OCI-LY3 (cell line): Measurements from ENCODE around the gene RGL1.

Source experiments
- CTCF ChIP-seq: fragments of 200-600, 300-600 bp; sonication (generic); IDR thresholded peaks from 2 replicates; pipeline ENCODE4 v1.5.1; 2014; ENCODE audit warnings: antibody characterized with exemption, low read length, low read depth
- EZH2phosphoT487 ChIP-seq: fragments of 200-600 bp; shearing (Covaris generic); IDR thresholded peaks from 2 replicates; pipeline ENCODE4 v1.6.1; 2018; ENCODE audit warnings: antibody characterized with exemption, mixed run types, low read depth

- TF ChIP-seq CTCF (no peak), EZH2phosphoT487 (no peak)
These were observed 43.0 kb upstream of the RGL1 start for GRCh38 chr1:183761871-183762270.
